ENCODE measurements around the gene PDE3A.

DNA sequence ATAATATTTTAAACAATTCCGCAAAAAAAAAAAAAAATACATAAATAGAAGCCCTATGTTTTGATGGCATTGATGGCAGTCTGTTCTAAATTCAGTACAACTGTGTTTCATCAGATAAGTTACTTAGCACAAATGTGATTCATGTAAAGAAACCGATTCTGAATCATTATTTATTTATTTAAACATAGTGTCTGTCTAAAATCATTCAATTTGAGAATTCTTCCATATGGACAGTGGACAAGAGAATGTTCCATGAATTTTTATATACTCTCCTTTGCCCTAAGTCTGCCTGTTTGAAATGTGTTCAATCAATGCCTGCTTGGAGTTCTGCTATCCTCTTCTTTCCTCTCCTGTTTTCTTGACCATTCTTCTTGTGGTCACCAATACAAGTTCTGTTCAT lies 126.5 kb downstream of the PDE3A start:
- TF ChIP-seq, protein P1, sequence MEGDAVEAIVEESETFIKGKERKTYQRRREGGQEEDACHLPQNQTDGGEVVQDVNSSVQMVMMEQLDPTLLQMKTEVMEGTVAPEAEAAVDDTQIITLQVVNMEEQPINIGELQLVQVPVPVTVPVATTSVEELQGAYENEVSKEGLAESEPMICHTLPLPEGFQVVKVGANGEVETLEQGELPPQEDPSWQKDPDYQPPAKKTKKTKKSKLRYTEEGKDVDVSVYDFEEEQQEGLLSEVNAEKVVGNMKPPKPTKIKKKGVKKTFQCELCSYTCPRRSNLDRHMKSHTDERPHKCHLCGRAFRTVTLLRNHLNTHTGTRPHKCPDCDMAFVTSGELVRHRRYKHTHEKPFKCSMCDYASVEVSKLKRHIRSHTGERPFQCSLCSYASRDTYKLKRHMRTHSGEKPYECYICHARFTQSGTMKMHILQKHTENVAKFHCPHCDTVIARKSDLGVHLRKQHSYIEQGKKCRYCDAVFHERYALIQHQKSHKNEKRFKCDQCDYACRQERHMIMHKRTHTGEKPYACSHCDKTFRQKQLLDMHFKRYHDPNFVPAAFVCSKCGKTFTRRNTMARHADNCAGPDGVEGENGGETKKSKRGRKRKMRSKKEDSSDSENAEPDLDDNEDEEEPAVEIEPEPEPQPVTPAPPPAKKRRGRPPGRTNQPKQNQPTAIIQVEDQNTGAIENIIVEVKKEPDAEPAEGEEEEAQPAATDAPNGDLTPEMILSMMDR (IDR thresholded peaks at IDR 0.05 in 4 of 5, conservative IDR thresholded peaks at IDR 0.05 in 1 of 5) = no peak
- TF ChIP-seq POLR2A (IDR thresholded peaks at IDR 0.05) = no peak

Data from gastrocnemius medialis (tissue), 4 donors.